Activated CD8-positive, alpha-beta memory T cell treated with anti-CD3 and anti-CD28 coated beads for 24 hours (primary cell): ENCODE measurements around the gene SCN4A.

Experiments
- DNase-seq: peaks from one replicate; pipeline ENCODE4 v3.0.0-alpha.2; 2020

SCN4A gene

GRCh38 chr17:63954402-63955063 lies 18.2 kb downstream of the SCN4A start:
- DNase-seq: no peak

- no peak for DNase-seq
Observed at GRCh38 chr17:63950940-63951907, 21.5 kb downstream of the SCN4A start.

DNA sequence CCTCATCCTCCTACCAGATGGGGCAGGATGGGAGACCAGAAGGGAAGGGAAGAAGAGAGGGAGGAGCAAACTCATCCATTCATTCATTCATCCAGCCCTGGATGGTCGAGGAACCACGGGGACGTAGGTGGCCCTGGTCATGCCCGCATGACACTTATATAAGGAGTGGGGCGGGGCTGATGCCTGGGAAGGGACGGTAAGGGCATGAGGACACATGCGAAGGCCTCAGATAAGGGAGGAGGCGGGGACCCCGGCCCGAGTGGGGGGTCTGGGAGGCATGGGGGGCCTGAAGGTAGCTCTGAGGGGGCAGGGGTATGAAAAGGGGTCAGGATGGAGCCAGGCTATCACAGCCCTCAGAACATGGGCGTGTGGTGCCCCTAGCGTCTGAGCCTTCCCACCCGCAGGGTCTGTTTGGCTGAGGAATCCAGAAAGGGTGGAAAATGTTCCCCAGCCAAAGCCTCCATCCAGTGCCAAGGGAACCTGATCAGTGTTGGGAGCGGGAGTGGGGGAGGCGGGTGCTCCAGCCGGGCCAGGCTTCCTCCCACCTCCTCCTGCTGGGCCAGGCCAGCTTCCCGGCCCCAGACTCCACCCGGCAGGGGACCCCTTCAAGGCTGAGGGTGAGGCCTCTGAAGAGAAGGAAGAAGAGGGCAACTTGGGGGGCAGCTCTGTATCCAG lies 23.0 kb downstream of the SCN4A start:
- DNase-seq: no peak

DNA sequence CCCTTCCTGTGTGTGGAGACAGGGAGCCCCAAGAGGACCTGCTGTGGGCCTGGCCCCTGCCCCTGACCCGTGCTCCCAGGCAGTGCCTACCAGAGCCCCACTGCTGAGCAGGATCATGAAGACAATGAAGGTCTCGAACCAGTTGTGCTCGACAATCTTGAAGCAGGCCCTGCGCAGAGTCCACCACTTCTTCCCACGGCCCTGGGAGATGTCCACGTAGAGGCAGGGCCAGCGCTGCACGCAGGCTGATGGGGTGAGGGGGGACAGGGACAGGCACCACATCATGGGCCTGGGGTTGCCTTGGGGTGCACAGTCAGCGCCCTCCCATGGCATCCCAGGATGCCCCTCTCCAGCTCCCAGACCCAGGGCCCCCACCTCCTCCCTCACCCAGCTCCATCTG lies 24.2 kb downstream of the SCN4A start:
- DNase-seq: no peak

DNA sequence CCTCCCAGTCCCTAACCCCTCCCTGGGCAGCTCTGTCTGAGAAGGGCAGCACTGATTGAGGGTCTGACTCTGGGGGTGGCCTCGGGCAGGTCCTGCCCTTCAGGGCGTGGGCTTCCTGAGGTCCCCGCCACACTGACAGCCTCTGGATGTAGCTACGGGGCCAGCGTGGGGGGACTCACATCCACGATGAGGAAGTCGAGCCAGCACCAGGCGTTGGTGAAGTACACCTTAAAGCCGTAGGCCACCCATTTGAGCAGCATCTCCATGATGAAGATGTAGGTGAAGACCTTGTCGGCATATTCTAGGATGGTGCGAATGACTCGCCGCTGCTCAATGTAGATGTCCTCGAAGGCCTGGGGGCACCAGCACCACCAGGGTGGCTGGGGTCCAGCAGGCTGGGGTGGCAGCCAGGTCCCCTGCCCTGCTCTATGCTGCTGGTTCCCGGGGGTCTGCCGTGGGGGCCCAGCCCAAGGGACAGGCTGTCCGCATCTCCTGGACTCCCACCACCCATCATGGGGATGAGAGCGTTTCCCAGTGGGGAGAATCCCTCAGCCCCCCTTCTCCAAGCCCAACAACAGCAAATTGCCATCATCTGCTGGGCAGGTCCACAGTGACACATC lies 24.9 kb downstream of the SCN4A start:
- no peak for DNase-seq

DNA sequence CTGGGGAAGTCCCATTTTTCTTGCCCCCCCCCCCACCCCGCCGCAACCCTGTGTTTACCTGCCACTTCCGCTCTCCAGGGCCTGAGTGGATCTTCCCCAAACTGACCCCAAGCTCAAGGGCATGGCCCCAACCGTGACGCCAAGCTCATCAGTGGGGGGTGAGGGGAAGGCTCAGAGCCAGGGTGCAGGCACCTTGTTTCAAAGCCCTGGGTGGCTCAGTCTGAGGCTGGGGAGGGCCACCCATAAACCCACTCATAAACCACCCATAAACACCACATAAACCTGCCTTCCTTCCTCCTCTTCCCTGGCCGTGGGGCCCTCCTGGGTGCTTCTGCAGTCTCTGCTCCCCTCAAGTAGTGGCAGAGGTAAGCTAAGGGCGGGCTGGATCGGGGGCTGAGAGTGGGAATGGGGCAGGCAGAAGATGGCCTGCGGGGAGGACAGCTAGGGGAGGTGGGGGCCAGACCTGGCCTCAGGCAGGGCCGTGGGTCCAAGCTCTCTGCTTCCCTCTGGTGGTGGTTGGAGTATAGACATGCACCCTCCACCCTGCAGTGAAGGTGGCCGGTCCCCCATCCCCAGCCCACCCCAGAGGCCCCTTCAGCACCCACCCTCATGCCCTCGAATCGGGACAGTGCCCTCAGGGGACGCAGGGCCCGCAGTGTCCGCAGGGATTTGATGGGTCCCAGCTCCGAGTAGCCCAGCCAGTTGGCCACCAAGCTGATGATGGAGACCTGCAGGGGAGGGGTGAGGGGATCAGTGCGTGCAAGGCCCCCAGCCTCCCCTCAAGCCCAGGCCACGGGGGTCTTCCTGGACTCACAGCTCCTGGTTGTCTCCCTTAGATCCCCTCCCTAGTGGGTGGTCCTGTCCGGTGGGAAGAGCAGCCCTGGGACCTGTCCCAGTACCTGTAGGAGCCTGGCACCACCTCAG lies 26.0 kb downstream of the SCN4A start:
- peak; percentile 84 for DNase-seq

GRCh38 chr17:63945784-63946439 lies 26.8 kb downstream of the SCN4A start:
- no peak for DNase-seq

DNA sequence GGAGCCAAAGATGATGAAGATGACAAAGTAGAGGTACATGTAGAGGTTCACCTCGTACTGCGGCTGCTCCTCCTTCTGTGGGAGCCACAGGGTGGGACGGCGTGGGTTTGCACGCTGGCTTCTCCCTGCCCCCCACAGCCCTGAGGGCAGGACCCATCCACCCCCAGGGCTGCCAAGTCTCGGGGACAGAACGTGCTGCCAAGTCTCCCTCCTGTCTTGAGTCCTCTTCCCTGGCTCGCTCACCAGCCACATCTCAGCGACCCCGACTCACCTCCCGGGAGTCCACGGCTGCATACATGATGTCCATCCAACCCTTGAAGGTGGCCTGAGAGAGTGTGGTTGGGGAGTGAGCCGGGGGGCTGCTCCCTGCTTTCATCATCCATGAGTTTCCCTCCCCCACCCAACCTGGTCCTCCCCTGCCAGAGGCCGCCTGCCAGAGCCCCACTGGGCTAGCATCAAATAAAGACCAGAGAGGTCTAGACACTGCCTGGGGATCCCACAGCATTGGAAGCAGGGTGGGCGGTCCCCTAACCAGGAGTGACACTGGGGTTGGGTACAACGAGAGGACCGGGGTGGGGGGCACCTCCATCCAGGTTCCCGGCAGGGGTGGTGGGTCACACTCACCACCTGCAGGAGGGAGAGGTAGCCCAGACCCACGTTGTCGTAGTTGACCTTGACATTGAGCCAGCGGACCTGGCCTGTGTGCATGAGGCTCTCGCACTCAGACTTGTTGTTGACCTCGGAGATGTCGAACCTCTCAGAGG lies 27.8 kb downstream of the SCN4A start:
- DNase-seq: no peak

DNA sequence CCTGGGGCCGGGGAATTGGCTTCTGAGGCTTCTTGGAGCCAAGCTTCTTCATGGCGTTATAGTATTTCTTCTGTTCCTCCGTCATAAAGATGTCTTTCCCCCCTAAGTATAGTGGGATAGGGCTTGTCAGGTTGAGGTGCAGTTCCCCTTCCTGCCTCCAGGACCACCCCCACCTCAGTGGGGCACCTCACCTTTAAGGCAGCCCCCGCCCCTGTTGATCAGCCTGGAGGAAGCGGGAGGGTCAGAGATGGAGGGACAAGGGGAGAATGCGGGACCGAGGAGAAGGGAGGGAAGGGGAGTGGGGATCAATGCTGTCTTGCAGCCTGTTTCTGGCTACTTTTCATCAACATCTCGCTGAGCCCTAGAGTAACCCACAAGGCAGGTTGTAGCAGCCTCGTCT lies 29.0 kb downstream of the SCN4A start:
- DNase-seq: no peak

DNA sequence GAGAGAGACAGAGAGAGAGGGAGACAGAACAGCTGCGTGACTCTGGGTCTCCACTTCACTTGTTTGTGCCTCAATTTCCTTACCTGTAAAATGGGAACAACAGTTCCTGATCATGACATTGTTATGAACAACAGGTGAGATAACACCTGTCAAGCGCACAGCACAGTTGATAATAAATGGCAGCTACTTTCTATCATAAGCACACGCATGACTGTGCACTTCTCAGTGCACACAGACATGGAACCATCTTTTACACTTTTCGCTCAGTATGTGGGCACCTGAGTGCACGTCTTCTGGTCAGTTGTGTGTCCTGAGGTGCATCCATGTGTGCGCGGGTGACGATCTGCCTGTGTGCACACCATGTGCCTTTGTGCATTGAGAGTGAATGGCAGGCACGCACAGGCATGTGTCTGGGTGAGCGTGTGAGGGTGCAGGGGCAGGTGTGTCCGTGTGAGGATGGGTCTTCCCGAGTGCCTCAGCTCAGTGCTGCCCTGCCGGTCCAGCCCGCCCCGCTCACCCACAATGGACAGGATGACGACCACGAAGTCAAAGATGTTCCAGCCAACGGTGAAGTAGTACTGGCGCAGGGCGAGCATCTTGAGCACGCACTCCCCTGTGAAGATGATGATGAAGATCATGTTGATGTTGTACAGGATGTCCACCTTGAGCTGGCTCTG lies 30.3 kb downstream of the SCN4A start:
- DNase-seq: no peak

DNA sequence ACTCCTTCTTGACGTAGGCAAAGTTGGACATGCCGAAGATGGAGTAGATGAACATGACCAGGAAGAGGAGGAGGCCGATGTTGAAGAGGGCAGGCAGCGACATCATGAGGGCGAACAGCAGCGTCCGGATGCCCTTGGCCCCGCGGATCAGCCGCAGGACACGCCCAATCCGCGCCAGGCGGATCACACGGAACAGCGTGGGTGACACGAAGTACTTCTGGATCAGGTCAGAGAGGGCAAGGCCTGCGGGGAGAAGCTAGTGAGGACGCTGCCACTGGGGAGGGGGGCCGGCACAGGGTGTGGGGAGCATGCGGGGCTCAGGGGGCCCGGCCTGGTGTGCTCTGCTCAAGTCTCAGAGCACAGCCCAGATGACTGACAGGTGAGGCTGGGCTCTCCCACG lies 31.0 kb downstream of the SCN4A start:
- DNase-seq: no peak

DNA sequence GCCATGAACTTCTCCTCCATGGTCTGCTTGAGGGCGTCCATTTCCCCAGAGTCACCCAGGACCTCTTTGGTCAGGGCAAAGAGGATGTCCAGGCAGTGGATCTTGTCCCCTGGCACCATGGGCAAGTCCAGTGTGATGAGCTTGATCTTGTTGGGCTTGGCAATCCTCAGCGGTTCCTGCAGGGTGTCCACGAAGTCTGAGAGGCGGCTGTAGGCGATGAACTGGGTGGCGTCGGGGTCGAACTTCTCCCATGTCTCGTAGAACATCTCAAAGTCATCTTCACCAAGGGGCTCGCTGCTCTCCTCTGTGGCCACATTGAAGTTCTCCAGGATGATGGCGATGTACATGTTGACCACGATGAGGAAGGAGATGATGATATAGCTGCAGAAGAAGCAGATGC lies 31.6 kb downstream of the SCN4A start:
- no peak for DNase-seq

DNA sequence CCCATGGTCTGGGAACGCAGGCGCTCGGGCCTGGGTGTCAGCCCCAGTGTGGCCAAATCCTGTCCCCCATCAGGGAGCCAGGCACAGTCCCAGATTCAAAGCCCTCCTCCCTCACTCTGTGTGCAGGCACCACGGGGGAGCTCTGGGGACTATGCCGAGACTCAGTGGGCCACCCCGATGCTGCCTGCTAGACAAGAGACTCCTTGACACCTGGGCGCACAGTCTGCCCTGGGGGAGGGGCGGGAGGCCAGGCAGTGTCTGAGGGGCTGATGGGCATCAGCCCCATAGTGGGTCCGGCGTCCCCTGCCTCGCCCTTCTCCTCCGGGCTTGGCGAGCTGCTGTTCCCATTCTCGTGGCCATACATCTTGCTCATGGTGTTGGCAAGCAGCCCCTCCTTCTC lies 32.1 kb downstream of the SCN4A start:
- DNase-seq: no peak

DNA sequence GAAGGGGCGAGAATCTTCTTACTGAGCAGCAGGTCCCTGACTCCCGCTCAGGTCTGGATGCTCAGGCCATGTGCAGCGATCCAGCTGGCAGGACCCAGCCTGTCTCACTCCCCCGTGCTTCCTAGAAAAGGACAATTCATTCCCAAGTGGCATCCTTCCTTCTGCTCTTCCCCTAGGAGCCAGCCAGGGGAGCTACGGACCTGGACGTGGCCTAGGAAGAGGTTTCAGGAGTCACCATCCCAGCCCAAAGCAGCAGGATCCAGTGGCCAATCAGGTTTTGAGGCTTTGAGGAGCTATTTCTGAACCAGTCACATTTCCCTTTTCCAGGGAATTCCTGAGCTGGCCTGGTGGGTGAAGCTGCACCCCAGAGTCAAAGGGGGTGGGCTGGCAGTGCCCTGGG lies 32.8 kb downstream of the SCN4A start:
- no peak for DNase-seq

- no peak for DNase-seq
Observed at GRCh38 chr17:63939401-63939800, 33.3 kb downstream of the SCN4A start.

GRCh38 chr17:63937920-63938319 lies 34.8 kb downstream of the SCN4A start:
- DNase-seq: no peak

- no peak for DNase-seq
Observed at GRCh38 chr17:63937319-63937718, 35.4 kb downstream of the SCN4A start.

- no peak for DNase-seq
Observed at GRCh38 chr17:63934183-63935112, 38.3 kb downstream of the SCN4A start.

DNA sequence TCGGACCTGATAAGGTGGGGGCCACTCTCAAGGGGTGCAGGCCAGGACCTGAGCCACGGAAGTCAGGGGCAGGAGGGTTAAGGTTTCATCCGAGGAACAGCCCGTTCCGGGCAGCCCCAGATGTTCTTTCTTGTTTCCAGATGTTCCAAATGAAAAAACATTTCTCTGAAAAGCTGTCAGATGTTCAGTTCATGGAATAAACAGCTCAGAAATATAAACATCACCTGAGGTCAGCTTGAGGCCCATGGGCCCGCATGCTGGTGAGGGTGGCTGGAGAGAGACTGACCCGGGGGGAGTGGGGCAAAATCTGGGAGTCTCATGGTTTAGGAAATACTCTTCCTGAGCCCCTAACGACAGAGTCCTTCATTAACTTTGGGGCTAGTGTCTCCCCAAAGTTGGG lies 39.1 kb downstream of the SCN4A start:
- no peak for DNase-seq
